Trophoblast cell (in vitro differentiated cells and primary cell): ENCODE results near the gene NCAN.
"Not testable (repeated sequence)": the region's sequence is repeated elsewhere in the genome, so short reads cannot be mapped to it uniquely, and the experiment has no call there.

Experiments used
- DNase-seq, 2 donors: peaks; one replicate each; pipeline ENCODE4 v3.0.0-alpha.2; 2016
- H2AFZ ChIP-seq: 2 replicates; pipeline ENCODE4 v1.6.1; 2013; ENCODE audit warnings: low read length, moderate library complexity, mild to moderate bottlenecking; ENCODE audit not compliant: insufficient read depth, poor library complexity
- H2AK5ac ChIP-seq: 2 replicates; pipeline ENCODE4 v1.6.1; 2013; ENCODE audit warnings: mild to moderate bottlenecking, low read length
- H2BK120ac ChIP-seq: 2 replicates; pipeline ENCODE4 v1.6.1; 2013; ENCODE audit warnings: low read length, mild to moderate bottlenecking, moderate library complexity; ENCODE audit not compliant: insufficient read depth, poor library complexity
- H2BK12ac ChIP-seq: 2 replicates; pipeline ENCODE4 v1.6.1; 2013; ENCODE audit warnings: mild to moderate bottlenecking, low read length, moderate library complexity
- H2BK5ac ChIP-seq: 2 replicates; pipeline ENCODE4 v1.6.1; 2013; ENCODE audit warnings: low read length, low read depth, moderate library complexity, mild to moderate bottlenecking; ENCODE audit not compliant: poor library complexity
- H3K14ac ChIP-seq: 2 replicates; pipeline ENCODE4 v1.6.1; 2013; ENCODE audit warnings: mild to moderate bottlenecking, low read length
- H3K18ac ChIP-seq: 2 replicates; pipeline ENCODE4 v1.6.1; 2013; ENCODE audit warnings: mild to moderate bottlenecking, low read length
- H3K23ac ChIP-seq: 2 replicates; pipeline ENCODE4 v1.6.1; 2013; ENCODE audit warnings: low read length
- H3K27ac ChIP-seq: 2 replicates; pipeline ENCODE4 v1.5.1; 2013; ENCODE audit warnings: low read depth, mild to moderate bottlenecking, inconsistent platforms, low read length, moderate library complexity
- H3K27me3 ChIP-seq: 2 replicates; pipeline ENCODE4 v1.6.1; 2013; ENCODE audit warnings: inconsistent platforms, mild to moderate bottlenecking, low read length, moderate library complexity; ENCODE audit not compliant: insufficient read depth
- H3K36me3 ChIP-seq, 2 experiments: 1 replicate in 1 of 2; 2 replicates in 1 of 2; pipeline ENCODE4 v1.6.1; 2013; ENCODE audit warnings: low read length in 2 of 2, mild to moderate bottlenecking in 2 of 2, moderate library complexity in 1 of 2; ENCODE audit not compliant: insufficient read depth in 2 of 2, control insufficient read depth in 1 of 2
- H3K4ac ChIP-seq: 2 replicates; pipeline ENCODE4 v1.6.1; 2013; ENCODE audit warnings: low read depth, mild to moderate bottlenecking, low read length, moderate library complexity
- H3K4me1 ChIP-seq, 2 experiments: 1 replicate in 1 of 2; 2 replicates in 1 of 2; pipeline ENCODE4 v1.6.1; 2013; ENCODE audit warnings: low read length in 2 of 2, mild to moderate bottlenecking in 2 of 2, moderate library complexity in 1 of 2; ENCODE audit not compliant: insufficient read depth in 2 of 2, control insufficient read depth in 1 of 2
- H3K4me2 ChIP-seq: 2 replicates; pipeline ENCODE4 v1.6.1; 2013; ENCODE audit warnings: inconsistent platforms, mild to moderate bottlenecking, low read length, moderate library complexity
- H3K4me3 ChIP-seq: 2 replicates; pipeline ENCODE4 v1.5.1; 2013; ENCODE audit warnings: mild to moderate bottlenecking, low read depth, low read length, inconsistent platforms
- H3K79me1 ChIP-seq: one replicate; pipeline ENCODE4 v1.6.1; 2013; ENCODE audit warnings: low read length
- H3K79me2 ChIP-seq: 2 replicates; pipeline ENCODE4 v1.6.1; 2013; ENCODE audit warnings: low read length, mild to moderate bottlenecking; ENCODE audit not compliant: control insufficient read depth, insufficient read depth, poor library complexity
- H3K9ac ChIP-seq: 2 replicates; pipeline ENCODE4 v1.6.1; 2013; ENCODE audit warnings: mild to moderate bottlenecking, low read length
- H3K9me3 ChIP-seq: 2 replicates; pipeline ENCODE4 v1.6.1; 2013; ENCODE audit warnings: low read depth, mild to moderate bottlenecking, control low read depth, inconsistent platforms, low read length; ENCODE audit not compliant: insufficient read depth
- H4K12ac ChIP-seq: 2 replicates; pipeline ENCODE4 v1.6.1; 2013; ENCODE audit warnings: low read depth, mild to moderate bottlenecking, low read length, moderate library complexity
- H4K8ac ChIP-seq: 2 replicates; pipeline ENCODE4 v1.6.1; 2013; ENCODE audit warnings: low read depth, mild to moderate bottlenecking, low read length, moderate library complexity
- H4K91ac ChIP-seq: one replicate; pipeline ENCODE4 v1.6.1; 2013; ENCODE audit warnings: low read depth, mild to moderate bottlenecking, low read length, moderate library complexity
- WGBS: extraction: QIAGEN DNeasy Blood & Tissue Kit; methylation state at CpG from one replicate; pipeline ENCODE4 v1.1.7; 2013; ENCODE audit warnings: missing lambda C conversion rate; ENCODE audit not compliant: insufficient read length, insufficient coverage; ENCODE audit errors: extremely low coverage; 5-methylcytosine and 5-hydroxymethylcytosine counted together

NCAN gene

GRCh38 chr19:19173243-19173642 is 38.5 kb upstream of the NCAN start:
- not testable (repeated sequence) for H2BK5ac ChIP-seq, DNase-seq, H3K9me3 ChIP-seq, H3K23ac ChIP-seq, H3K18ac ChIP-seq, H4K91ac ChIP-seq, H3K4ac ChIP-seq, H2BK120ac ChIP-seq, H3K27ac ChIP-seq, H3K27me3 ChIP-seq, H3K4me2 ChIP-seq, H4K8ac ChIP-seq, H2AFZ ChIP-seq, H4K12ac ChIP-seq, H3K4me3 ChIP-seq, H3K9ac ChIP-seq, H3K4me1 ChIP-seq, H2AK5ac ChIP-seq, H3K79me2 ChIP-seq, H2BK12ac ChIP-seq, H3K14ac ChIP-seq, H3K79me1 ChIP-seq
- peaks cover 4 to 10% of the 10 kb centered on the region in 2 experiments for H3K36me3 ChIP-seq
- WGBS: no CpG with 5 or more reads among the region's 5 CpGs

- Histone ChIP-seq H2BK120ac (no peak overlapping the region), H3K79me1 (no peaks in the 10 kb centered on the region), H3K18ac (no peak overlapping the region), H3K36me3 (peaks cover 16 to 18% of the 10 kb centered on the region in 2 experiments), H3K4me1 (no peaks in the 10 kb centered on the region), H2AFZ (no peak overlapping the region), H3K4ac (no peak overlapping the region), H4K91ac (no peak overlapping the region), H3K27ac (no peak overlapping the region), H3K23ac (no peak overlapping the region), H2BK12ac (no peak overlapping the region), H2BK5ac (no peak overlapping the region), H3K79me2 (no peaks in the 10 kb centered on the region), H3K14ac (no peak overlapping the region), H4K8ac (no peak overlapping the region), H4K12ac (no peak overlapping the region), H2AK5ac (no peak overlapping the region), H3K4me2 (no peak overlapping the region), H3K27me3 (no peaks in the 10 kb centered on the region), H3K4me3 (no peak overlapping the region), H3K9me3 (no peaks in the 10 kb centered on the region), H3K9ac (no peak overlapping the region)
- no peak for DNase-seq
- no CpG with 5 or more reads among the region's 8 CpGs for WGBS
Measured at GRCh38 chr19:19176950-19177349, 34.8 kb upstream of the NCAN start.

GRCh38 chr19:19179548-19180441 is 32.0 kb upstream of the NCAN start:
- Histone ChIP-seq H3K27me3 (no peaks in the 10 kb centered on the region), H3K27ac (no peak overlapping the region), H3K9me3 (peaks cover 4% of the 10 kb centered on the region), H3K18ac (no peak overlapping the region), H3K36me3 (peaks cover 24 to 25% of the 10 kb centered on the region in 2 experiments), H3K4me1 (no peaks in the 10 kb centered on the region), H2BK120ac (no peak overlapping the region), H3K23ac (no peak overlapping the region), H2AK5ac (no peak overlapping the region), H3K4ac (no peak overlapping the region), H3K4me2 (no peak overlapping the region), H4K8ac (no peak overlapping the region), H2BK5ac (no peak overlapping the region), H2AFZ (no peak overlapping the region), H2BK12ac (no peak overlapping the region), H3K9ac (no peak overlapping the region), H3K4me3 (no peak overlapping the region), H4K12ac (no peak overlapping the region), H3K79me2 (no peaks in the 10 kb centered on the region), H4K91ac (no peak overlapping the region), H3K14ac (no peak overlapping the region), H3K79me1 (no peaks in the 10 kb centered on the region)
- WGBS: no CpG with 5 or more reads among the region's 17 CpGs
- DNase-seq: no peak

GRCh38 chr19:19181488-19181998 is 30.2 kb upstream of the NCAN start:
- no peak overlapping the region for H2AK5ac ChIP-seq
- H3K4me3 ChIP-seq: no peak overlapping the region
- no peak overlapping the region for H3K23ac ChIP-seq
- no peaks in the 10 kb centered on the region for H3K79me2 ChIP-seq
- H3K4me2 ChIP-seq: no peak overlapping the region
- no peak for DNase-seq
- H2BK12ac ChIP-seq: no peak overlapping the region
- H3K4me1 ChIP-seq: no peaks in the 10 kb centered on the region
- no peaks in the 10 kb centered on the region for H3K79me1 ChIP-seq
- no peak overlapping the region for H2BK120ac ChIP-seq
- H2AFZ ChIP-seq: no peak overlapping the region
- no peak overlapping the region for H4K8ac ChIP-seq
- H4K12ac ChIP-seq: no peak overlapping the region
- H3K27ac ChIP-seq: no peak overlapping the region
- peaks cover 6% of the 10 kb centered on the region for H3K9me3 ChIP-seq
- no peak overlapping the region for H3K4ac ChIP-seq
- H2BK5ac ChIP-seq: no peak overlapping the region
- no peak overlapping the region for H3K18ac ChIP-seq
- H3K27me3 ChIP-seq: no peaks in the 10 kb centered on the region
- no peak overlapping the region for H3K9ac ChIP-seq
- H4K91ac ChIP-seq: no peak overlapping the region
- peaks cover 28 to 32% of the 10 kb centered on the region in 2 experiments for H3K36me3 ChIP-seq
- WGBS: no CpG with 5 or more reads among the region's 9 CpGs
- H3K14ac ChIP-seq: no peak overlapping the region
